ENCODE results near the gene MYO5C.

MYO5C gene

GRCh38 chr15:52278636-52279367 lies 16.8 kb downstream of the MYO5C start:
- no peak for DNase-seq

- DNase-seq = no peak
These were observed 17.5 kb downstream of the MYO5C start for GRCh38 chr15:52278135-52278534.

GRCh38 chr15:52277575-52277974 lies 18.0 kb downstream of the MYO5C start:
- DNase-seq = no peak

- no peak for DNase-seq
These were observed 19.3 kb downstream of the MYO5C start for GRCh38 chr15:52276256-52276770.

GRCh38 chr15:52263563-52264282 lies 31.9 kb downstream of the MYO5C start:
- DNase-seq = no peak

GRCh38 chr15:52262364-52262763 lies 33.2 kb downstream of the MYO5C start:
- no peak for DNase-seq

- DNase-seq = no peak
These were observed 33.9 kb downstream of the MYO5C start for GRCh38 chr15:52261498-52262242.

GRCh38 chr15:52261026-52261425 lies 34.6 kb downstream of the MYO5C start:
- DNase-seq = no peak

- DNase-seq = no peak
These were observed 36.1 kb downstream of the MYO5C start for GRCh38 chr15:52259503-52259902.

GRCh38 chr15:52258461-52258860 lies 37.1 kb downstream of the MYO5C start:
- DNase-seq = no peak

- peak; percentile 70 for DNase-seq
These were observed 37.9 kb downstream of the MYO5C start for GRCh38 chr15:52257734-52258062.

GRCh38 chr15:52256930-52257733 lies 38.5 kb downstream of the MYO5C start:
- DNase-seq = no peak

GRCh38 chr15:52256366-52256765 lies 39.2 kb downstream of the MYO5C start:
- peak; percentile 27 for DNase-seq

GRCh38 chr15:52255935-52256334 lies 39.7 kb downstream of the MYO5C start:
- no peak for DNase-seq

- no peak for DNase-seq
These were observed 40.6 kb downstream of the MYO5C start for GRCh38 chr15:52255008-52255407.

- DNase-seq = no peak
These were observed 41.2 kb downstream of the MYO5C start for GRCh38 chr15:52254391-52254790.

GRCh38 chr15:52252781-52253180 lies 42.8 kb downstream of the MYO5C start:
- no peak for DNase-seq

- DNase-seq = no peak
These were observed 44.3 kb downstream of the MYO5C start for GRCh38 chr15:52251144-52251860.

- no peak for DNase-seq
These were observed 48.1 kb downstream of the MYO5C start for GRCh38 chr15:52247461-52247860.

GRCh38 chr15:52246686-52247431 lies 48.7 kb downstream of the MYO5C start:
- DNase-seq = no peak

Data from NCI-H2107 (cell line).